HepG2 (cell line): Measurements from ENCODE around the gene GALK2. TPM values are rescaled to one million over a fixed set of nuclear protein-coding genes. Genes with fewer than 3 reads are reported as not detected.

Experiments used
- ATAC-seq: fragments of 200-7000 bp; cut with Tn5 transposase; 3 replicates; pipeline ENCODE4 v1.9.1; 2020; ENCODE audit warnings: mild to moderate bottlenecking, moderate library complexity
- BruUV-seq: library from RNA; stranded (reverse); fragments of 400-500 nt; replicated peaks from 2 replicates; lab custom pipeline; 2021; lab: Mats Ljungman, UMichigan
- CTCF ChIA-PET: fragments of 300-600 bp; formaldehyde crosslinking; extraction: SDS; loops from one replicate; lab custom pipeline; 2021; ENCODE audit warnings: low total read pairs, inconsistent platforms, low intra/inter-chr PET ratio; lab: Yijun Ruan, JAX
- POLR2A ChIA-PET: fragments of 350-600 bp; sonication (Branson Sonifier 250); formaldehyde crosslinking; loops from one replicate; lab custom pipeline; 2020; ENCODE audit warnings: antibody characterized with exemption, inconsistent platforms; lab: Yijun Ruan, JAX
- DNase-seq: peaks from one replicate; pipeline ENCODE4 v3.0.0-alpha.2; 2015; ENCODE audit warnings: low spot score
- FAIRE-seq: peaks from 3 replicates; lab custom pipeline; 2011; peaks lifted over from hg19 to GRCh38; lab: Jason Lieb, UNC
- H2AFZ ChIP-seq: one replicate; pipeline ENCODE4 v1.6.1; 2011; ENCODE audit warnings: low read length, inconsistent platforms
- H3K27ac ChIP-seq: fragments of 300-600 bp; 3 replicates; pipeline ENCODE4 v1.8.0; 2011; ENCODE audit warnings: mixed run types, mild to moderate bottlenecking, mixed read lengths, low read length, inconsistent platforms; ENCODE audit not compliant: insufficient read depth; ENCODE audit errors: extremely low read length
- H3K27me3 ChIP-seq, 2 experiments: fragments of 200-600 bp in 1 of 2; 2 replicates in 1 of 2; 3 replicates in 1 of 2; pipeline versions ENCODE4 v1.6.0 to v1.8.0; 2011; ENCODE audit warnings: low read length in 2 of 2, mild to moderate bottlenecking in 2 of 2, moderate library complexity in 2 of 2, inconsistent platforms in 1 of 2; ENCODE audit not compliant: insufficient read depth in 2 of 2, control insufficient read depth in 1 of 2
- H3K36me3 ChIP-seq, 2 experiments: fragments of 200-600 bp in 1 of 2; replicated peaks in 1 of 2; 2 replicates in 1 of 2; 3 replicates in 1 of 2; pipeline versions ENCODE4 v1.5.1 to v1.8.0; 2011; ENCODE audit warnings: low read length in 2 of 2, inconsistent platforms in 1 of 2; ENCODE audit not compliant: insufficient read depth in 2 of 2, control insufficient read depth in 1 of 2
- H3K4me1 ChIP-seq: 2 replicates; pipeline ENCODE4 v1.5.1; 2012; ENCODE audit warnings: low read length, inconsistent platforms; ENCODE audit not compliant: insufficient read depth
- H3K4me2 ChIP-seq: 2 replicates; pipeline ENCODE4 v1.6.0; 2011; ENCODE audit warnings: low read depth, low read length, inconsistent platforms
- H3K4me3 ChIP-seq, 3 experiments: fragments of 200-600 bp in 1 of 3; sonication (generic), shearing (Covaris generic) in 1 of 3; replicated peaks in 1 of 3; 2 replicates each; pipeline ENCODE4 v1.5.1; 2011 to 2016; ENCODE audit warnings: low read length in 3 of 3, inconsistent platforms in 2 of 3, low read depth in 2 of 3, mild to moderate bottlenecking in 2 of 3, control low read depth in 1 of 3, mixed read lengths in 1 of 3; ENCODE audit not compliant: insufficient read depth in 1 of 3
- H3K79me2 ChIP-seq: one replicate; pipeline ENCODE4 v1.6.1; 2011; ENCODE audit warnings: low read length, inconsistent platforms; ENCODE audit not compliant: insufficient read depth
- H3K9ac ChIP-seq: 2 replicates; pipeline ENCODE4 v1.6.0; 2011; ENCODE audit warnings: mild to moderate bottlenecking, low read depth, low read length, inconsistent platforms; ENCODE audit not compliant: insufficient read depth
- H3K9me3 ChIP-seq: 2 replicates; pipeline ENCODE4 v1.5.1; 2012; ENCODE audit warnings: mild to moderate bottlenecking, low read length
- H4K20me1 ChIP-seq: 2 replicates; pipeline ENCODE4 v1.6.0; 2011; ENCODE audit warnings: inconsistent platforms, mild to moderate bottlenecking, low read length, moderate library complexity; ENCODE audit not compliant: insufficient read depth
- ASH2L ChIP-seq: fragments of 300-600, 200-600 bp; sonication (generic); IDR thresholded peaks from 2 replicates; pipeline ENCODE4 v1.7.0; 2017; ENCODE audit warnings: low read depth, mild to moderate bottlenecking, moderate library complexity, mixed read lengths, low read length; ENCODE audit not compliant: insufficient read length
- FIP1L1 ChIP-seq: fragments of 200-400 bp; formaldehyde crosslinking; IDR thresholded peaks from 2 replicates; pipeline ENCODE4 v1.6.1; 2018; ENCODE audit warnings: low read depth, mild to moderate bottlenecking, low read length, moderate library complexity, borderline replicate concordance; ENCODE audit not compliant: insufficient read depth
- HMGA1 ChIP-seq: sonication (generic); formaldehyde crosslinking; conservative IDR thresholded peaks from 2 replicates; pipeline ENCODE4 v1.4.0; 2020; ENCODE audit warnings: missing genetic modification reagents
- HOXD1 ChIP-seq: sonication (generic); formaldehyde crosslinking; IDR thresholded peaks from 2 replicates; pipeline ENCODE4 v1.5.0; 2020; ENCODE audit warnings: missing genetic modification reagents
- KDM5B ChIP-seq: sonication (generic); formaldehyde crosslinking; IDR thresholded peaks from 2 replicates; pipeline ENCODE4 v1.4.0; 2020; ENCODE audit warnings: missing genetic modification reagents, mild to moderate bottlenecking, borderline replicate concordance
- MIER3 ChIP-seq: IDR thresholded peaks from 2 replicates; pipeline ENCODE4 v1.6.1; 2016; ENCODE audit warnings: missing compliant biosample characterization, borderline replicate concordance
- MYNN ChIP-seq: sonication (generic); formaldehyde crosslinking; IDR thresholded peaks from 2 replicates; pipeline ENCODE4 v1.4.0; 2020; ENCODE audit warnings: mild to moderate bottlenecking, low read depth, missing genetic modification reagents
- POGZ ChIP-seq: sonication (generic); formaldehyde crosslinking; IDR thresholded peaks from 2 replicates; pipeline ENCODE4 v1.4.0; 2020; ENCODE audit warnings: mild to moderate bottlenecking, missing genetic modification reagents
- PPARG ChIP-seq: conservative IDR thresholded peaks from 2 replicates; pipeline ENCODE4 v1.6.1; 2016; ENCODE audit warnings: missing biosample characterization, missing genetic modification reagents
- ZBTB21 ChIP-seq: sonication (generic); formaldehyde crosslinking; IDR thresholded peaks from 2 replicates; pipeline ENCODE4 v1.4.0; 2020; ENCODE audit warnings: missing genetic modification reagents
- ZFYVE20 ChIP-seq: sonication (generic); formaldehyde crosslinking; IDR thresholded peaks from 2 replicates; pipeline ENCODE4 v1.8.0; 2023; ENCODE audit warnings: low read depth, mild to moderate bottlenecking, moderate library complexity, missing genetic modification reagents, borderline replicate concordance
- ZNF382 ChIP-seq: sonication (generic); formaldehyde crosslinking; IDR thresholded peaks from 2 replicates; pipeline ENCODE4 v1.5.0; 2020; ENCODE audit warnings: missing genetic modification reagents, mild to moderate bottlenecking, borderline replicate concordance
- ZNF44 ChIP-seq: sonication (generic); formaldehyde crosslinking; IDR thresholded peaks from 2 replicates; pipeline ENCODE4 v1.5.1; 2020; ENCODE audit warnings: mild to moderate bottlenecking, missing genetic modification reagents
- ZNF501 ChIP-seq: sonication (generic); formaldehyde crosslinking; IDR thresholded peaks from 2 replicates; pipeline ENCODE4 v1.5.1; 2020; ENCODE audit warnings: mild to moderate bottlenecking, moderate library complexity, missing genetic modification reagents
- ZNF530 ChIP-seq: sonication (generic); formaldehyde crosslinking; IDR thresholded peaks from 2 replicates; pipeline ENCODE4 v1.5.0; 2020; ENCODE audit warnings: low read depth, mild to moderate bottlenecking, missing genetic modification reagents
- ZNF704 ChIP-seq: sonication (generic); formaldehyde crosslinking; IDR thresholded peaks from 2 replicates; pipeline ENCODE4 v1.8.1; 2023; ENCODE audit warnings: mild to moderate bottlenecking, inconsistent platforms, moderate library complexity, missing genetic modification reagents, borderline replicate concordance
- WGBS: methylation state at CpG from one replicate; pipeline ENCODE4 v1.1.6; 2017; ENCODE audit warnings: low lambda C conversion rate; 5-methylcytosine and 5-hydroxymethylcytosine counted together
- in situ Hi-C: cut with HindIII; loops from 2 replicates; pipeline ENCODE4 v1.10.0; 2017; ENCODE audit warnings: low pct_unique_long_range_greater_than_20kb; ENCODE audit not compliant: extremely low pct_ligation_motif_present
- intact Hi-C: fragments of 100-400 bp; cut with micrococcal nuclease; formaldehyde crosslinking; loops from one replicate; pipeline ENCODE4 v1.10.0; 2022; ENCODE audit not compliant: unreplicated experiment
- polyA plus RNA-seq, 8 experiments: library from polyadenylated mRNA; depleted of rRNA in 3 of 8; stranded (reverse) in 7 of 8; unstranded in 1 of 8; fragments of >200 nt; fragmentation: Illumina TruSeq in 4 of 8; extraction: Trizol in 4 of 8; gene quantifications; 2 replicates each; pipeline versions ENCODE4 v1.2.1 to v1.2.3, GENCODE V29; 2011 to 2016; ENCODE audit warnings: low read depth in 4 of 8, missing spikeins in 1 of 8, mixed read lengths in 1 of 8; ENCODE audit not compliant: insufficient read depth in 1 of 8
- total RNA-seq, 5 experiments: library from RNA; depleted of rRNA; stranded (reverse); fragments of >200 nt; fragmentation: Illumina TruSeq; extraction: Trizol; gene quantifications; 2 replicates each; pipeline ENCODE4 v1.2.3, GENCODE V29; 2016; ENCODE audit warnings: low read depth in 1 of 5

The GALK2 gene
- total and polyA plus RNA-seq, 2 of the 13 experiments (the other 11 are each of a cell fraction or from before 2014, with no cell fraction given), result 17.6 to 32.8 TPM

GRCh38 chr15:49286649-49287404 lies 116.8 kb downstream of the GALK2 start:
- peaks cover 8 to 24% of the 10 kb centered on the region in 2 experiments for H3K36me3 ChIP-seq
- 96% methylated on average over 4 of the region's 4 CpGs for WGBS
- ChIA-PET POLR2A (no interaction called here), CTCF (no interaction called here)
- no peaks in the 10 kb centered on the region for H3K9me3 ChIP-seq
- TF ChIP-seq ZBTB21 (CRISPR knock-in tag), result no peak
- no peak for TF ChIP-seq ZNF530 (CRISPR knock-in tag)
- TF ChIP-seq POGZ, result no peak
- no peak for TF ChIP-seq ZFYVE20
- TF ChIP-seq ZNF44, result no peak
- intact Hi-C loops (no loop called here), in situ Hi-C loops (no loop called here)
- FAIRE-seq, result no peak
- H3K9ac ChIP-seq, result no peak overlapping the region
- no peaks in the 10 kb centered on the region for H4K20me1 ChIP-seq
- no peak for DNase-seq
- H2AFZ ChIP-seq, result no peak overlapping the region
- no TSS peak for BruUV-seq
- H3K27ac ChIP-seq, result no peak overlapping the region
- H3K4me1 ChIP-seq, result no peaks in the 10 kb centered on the region
- H3K27me3 ChIP-seq, result no peaks in the 10 kb centered on the region
- H3K4me3 ChIP-seq, result no peak overlapping the region
- no peak for ATAC-seq
- H3K79me2 ChIP-seq, result no peaks in the 10 kb centered on the region
- H3K4me2 ChIP-seq, result no peak overlapping the region

- intact Hi-C loops, result no loop called here
- ChIA-PET POLR2A (no interaction called here), CTCF (no interaction called here)
- no peaks in the 10 kb centered on the region for H4K20me1 ChIP-seq
- no peak overlapping the region for H2AFZ ChIP-seq
- H3K9ac ChIP-seq, result no peak overlapping the region
- FAIRE-seq (no peak), DNase-seq (no peak), ATAC-seq (no peak)
- H3K79me2 ChIP-seq, result no peaks in the 10 kb centered on the region
- peaks cover 8 to 29% of the 10 kb centered on the region in 2 experiments for H3K36me3 ChIP-seq
- H3K27me3 ChIP-seq, result no peaks in the 10 kb centered on the region
- in situ Hi-C loops, result no loop called here
- BruUV-seq, result no TSS peak
- H3K4me2 ChIP-seq, result no peak overlapping the region
- H3K4me3 ChIP-seq, result no peak overlapping the region
- TF ChIP-seq PPARG (CRISPR knock-in tag) (no peak), ZNF704 (no peak), MYNN (no peak), FIP1L1 (no peak), KDM5B (CRISPR knock-in tag) (no peak), ASH2L (no peak), HOXD1 (CRISPR knock-in tag) (no peak), ZNF382 (CRISPR knock-in tag) (no peak), ZNF501 (CRISPR knock-in tag) (no peak), MIER3 (no peak), HMGA1 (no peak)
- no peaks in the 10 kb centered on the region for H3K9me3 ChIP-seq
- H3K27ac ChIP-seq, result no peak overlapping the region
- H3K4me1 ChIP-seq, result no peaks in the 10 kb centered on the region
These were observed 117.4 kb downstream of the GALK2 start for GRCh38 chr15:49287481-49287880.
